ENCODE results near the gene LANCL1. TPM values are rescaled to one million over a fixed set of nuclear protein-coding genes. Genes with fewer than 3 reads are reported as not detected.
A peak's percentile ranks its signal among the peaks of the same experiment; 100 is the strongest.

Gene LANCL1
- total RNA-seq, 1 donor from 2014 or later, result 37.2 TPM

GRCh38 chr2:210477496-210477895 is 937 bp upstream of the LANCL1 start:
- peaks cover 3% of the 10 kb centered on the region for H3K36me3 Mint-ChIP-seq (ENCODE audit: low read depth)
- TF ChIP-seq CTCF (conservative IDR thresholded peaks at IDR 0.05), result no peak
- DNase-seq (ENCODE audit: low read depth, low spot score), result no peak
- H3K27me3 Mint-ChIP-seq (ENCODE audit: low read depth), result no peaks in the 10 kb centered on the region
- H3K4me3 Mint-ChIP-seq, result peak overlapping the region; percentile 95
- H3K4me1 Mint-ChIP-seq, result peaks cover 30% of the 10 kb centered on the region
- peak overlapping the region; percentile 17 for H3K27ac Mint-ChIP-seq (ENCODE audit: unreplicated experiment)
- no peaks in the 10 kb centered on the region for H3K9me3 Mint-ChIP-seq

GRCh38 chr2:210475706-210476105 is 853 bp downstream of the LANCL1 start:
- Mint-ChIP-seq H3K36me3 (ENCODE audit: low read depth) (peaks cover 11% of the 10 kb centered on the region), H3K27me3 (ENCODE audit: low read depth) (no peaks in the 10 kb centered on the region), H3K9me3 (no peaks in the 10 kb centered on the region), H3K27ac (ENCODE audit: unreplicated experiment) (peak overlapping the region; percentile 72), H3K4me1 (peaks cover 30% of the 10 kb centered on the region), H3K4me3 (peak overlapping the region; percentile 95)
- DNase-seq (ENCODE audit: low read depth, low spot score), result no peak
- TF ChIP-seq CTCF (conservative IDR thresholded peaks at IDR 0.05), result no peak

- no peak for DNase-seq (ENCODE audit: low read depth, low spot score)
- H3K9me3 Mint-ChIP-seq, result no peaks in the 10 kb centered on the region
- no peaks in the 10 kb centered on the region for H3K27me3 Mint-ChIP-seq (ENCODE audit: low read depth)
- peaks cover 13% of the 10 kb centered on the region for H3K36me3 Mint-ChIP-seq (ENCODE audit: low read depth)
- H3K4me3 Mint-ChIP-seq, result peak overlapping the region; percentile 66
- H3K4me1 Mint-ChIP-seq, result peaks cover 30% of the 10 kb centered on the region
- TF ChIP-seq CTCF (conservative IDR thresholded peaks at IDR 0.05), result no peak
- H3K27ac Mint-ChIP-seq (ENCODE audit: unreplicated experiment), result no peak overlapping the region
These were observed 1.8 kb downstream of the LANCL1 start for GRCh38 chr2:210474776-210475175.

GRCh38 chr2:210461401-210461800 is 15.2 kb downstream of the LANCL1 start:
- Mint-ChIP-seq H3K27me3 (ENCODE audit: low read depth) (no peaks in the 10 kb centered on the region), H3K27ac (ENCODE audit: unreplicated experiment) (no peak overlapping the region), H3K4me3 (no peak overlapping the region), H3K36me3 (ENCODE audit: low read depth) (peaks cover 25% of the 10 kb centered on the region), H3K9me3 (no peaks in the 10 kb centered on the region), H3K4me1 (no peaks in the 10 kb centered on the region)
- no peak for DNase-seq (ENCODE audit: low read depth, low spot score)
- no peak for TF ChIP-seq CTCF (conservative IDR thresholded peaks at IDR 0.05)

GRCh38 chr2:210460322-210461227 is 16.0 kb downstream of the LANCL1 start:
- Mint-ChIP-seq H3K27me3 (ENCODE audit: low read depth) (no peaks in the 10 kb centered on the region), H3K27ac (ENCODE audit: unreplicated experiment) (no peak overlapping the region), H3K4me3 (no peak overlapping the region), H3K36me3 (ENCODE audit: low read depth) (peaks cover 19% of the 10 kb centered on the region), H3K9me3 (no peaks in the 10 kb centered on the region), H3K4me1 (no peaks in the 10 kb centered on the region)
- no peak for TF ChIP-seq CTCF (conservative IDR thresholded peaks at IDR 0.05)
- no peak for DNase-seq (ENCODE audit: low read depth, low spot score)

Data from neural crest cell (in vitro differentiated cells).